B cell (primary cell): ENCODE measurements around the gene HNRNPH2.

Experiments
- CTCF ChIP-seq: fragments of 200-600 bp; IDR thresholded peaks from one replicate; pipeline ENCODE4 v1.8.0; 2022; ENCODE audit warnings: antibody characterized with exemption, mild to moderate bottlenecking
- EZH2 ChIP-seq: IDR thresholded peaks from 2 replicates; pipeline ENCODE4 v1.6.1; 2012; ENCODE audit warnings: borderline replicate concordance, low read depth, mild to moderate bottlenecking, moderate library complexity, low read length; ENCODE audit not compliant: insufficient read depth, poor library complexity, severe bottlenecking

DNA sequence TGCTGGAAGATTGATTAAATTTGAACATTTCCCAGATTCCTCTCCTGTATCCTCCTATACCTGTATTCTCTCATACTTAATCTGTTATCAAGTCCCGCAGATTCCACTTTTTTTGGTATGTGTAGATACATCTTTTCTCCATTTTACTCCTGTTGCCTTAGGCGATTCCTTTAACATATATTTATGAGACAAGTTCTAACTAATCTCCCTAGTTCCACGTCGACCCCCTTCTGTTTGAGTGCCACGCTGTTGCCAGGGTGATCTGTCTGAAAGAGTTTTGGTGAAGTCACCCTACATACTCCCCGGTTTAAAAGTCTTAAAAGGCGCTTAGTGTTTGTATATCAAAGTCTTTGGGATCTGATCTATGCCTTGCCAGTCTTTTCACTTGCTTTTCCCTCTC, 2.4 kb downstream of the HNRNPH2 start:
- TF ChIP-seq EZH2 (no peak), CTCF (no peak)
